SJCRH30 (cell line): ENCODE data around the gene HLCS. TPM values are rescaled to one million over a fixed set of nuclear protein-coding genes. Genes with fewer than 3 reads are reported as not detected.

Experiments used
- DNase-seq, 2 experiments: peaks; one replicate each; pipeline ENCODE4 v3.0.0-alpha.2; 2015 to 2020
- H3K27ac ChIP-seq: fragments of 250-450 bp; sonication (Bioruptor Pico); 2 replicates; pipeline ENCODE4 v1.5.1; 2020; ENCODE audit warnings: mild to moderate bottlenecking, moderate library complexity
- H3K27me3 ChIP-seq: fragments of 250-450 bp; sonication (Bioruptor Pico); 2 replicates; pipeline ENCODE4 v1.5.1; 2020; ENCODE audit warnings: mild to moderate bottlenecking, moderate library complexity
- H3K36me3 ChIP-seq: fragments of 250-450 bp; sonication (Bioruptor Pico); 2 replicates; pipeline ENCODE4 v1.5.1; 2020; ENCODE audit warnings: mild to moderate bottlenecking, moderate library complexity
- H3K4me1 ChIP-seq: fragments of 250-450 bp; sonication (Bioruptor Pico); 2 replicates; pipeline ENCODE4 v1.5.1; 2020; ENCODE audit warnings: mild to moderate bottlenecking, moderate library complexity
- H3K4me3 ChIP-seq: fragments of 250-450 bp; sonication (Bioruptor Pico); 2 replicates; pipeline ENCODE4 v1.5.1; 2020; ENCODE audit warnings: mild to moderate bottlenecking, moderate library complexity
- H3K9me3 ChIP-seq: fragments of 250-450 bp; sonication (Bioruptor Pico); replicated peaks from 2 replicates; pipeline ENCODE4 v1.5.1; 2020; ENCODE audit warnings: mild to moderate bottlenecking, moderate library complexity
- total RNA-seq: library from RNA; depleted of rRNA; stranded (reverse); fragments of >200 nt; shearing (Covaris generic); gene quantifications from 2 replicates; pipeline ENCODE4 v1.2.3, GENCODE V29; 2014; rRNA removed

The HLCS gene
- total RNA-seq, 1 experiment from 2014 or later = 15.3 TPM

DNA sequence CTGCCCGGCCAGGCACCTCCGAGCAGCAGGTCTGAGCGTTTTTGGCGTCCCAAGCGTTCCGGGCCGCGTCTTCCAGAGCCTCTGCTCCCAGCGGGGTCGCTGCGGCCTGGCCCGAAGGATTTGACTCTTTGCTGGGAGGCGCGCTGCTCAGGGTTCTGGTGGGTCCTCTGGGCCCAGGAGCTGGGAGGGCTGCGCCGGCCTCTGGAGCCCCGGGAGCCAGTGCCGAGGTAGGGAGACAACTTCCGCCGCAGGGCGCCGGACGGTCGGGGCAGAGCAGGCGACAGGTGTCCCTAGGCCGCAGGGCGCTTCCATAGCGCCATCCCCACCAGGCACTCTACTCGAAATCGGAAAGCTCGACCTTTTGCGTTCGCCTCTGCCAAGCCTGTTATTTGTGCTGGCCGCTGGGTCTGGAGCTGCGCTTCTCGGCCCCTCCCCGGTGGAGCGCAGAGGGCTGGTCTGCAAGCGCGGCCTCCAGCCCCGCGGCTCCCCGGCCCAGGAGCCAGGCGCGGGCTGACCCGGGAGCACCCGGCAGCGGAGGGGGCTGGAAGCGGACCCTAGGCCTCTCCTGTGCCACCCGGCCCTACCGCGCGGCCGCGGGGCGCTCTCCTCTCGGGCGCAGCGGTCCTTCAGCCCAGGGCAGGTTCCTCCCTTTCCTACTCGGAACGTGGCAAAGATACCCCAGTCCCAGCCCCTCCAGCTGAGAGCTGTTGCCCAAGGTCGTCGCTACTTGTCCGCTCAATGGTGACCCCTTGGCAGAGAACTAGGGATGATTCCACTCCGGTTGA, 265.3 kb downstream of the HLCS start:
- H3K9me3 ChIP-seq = no peaks in the 10 kb centered on the region
- no peaks in the 10 kb centered on the region for H3K4me1 ChIP-seq
- H3K27me3 ChIP-seq = no peaks in the 10 kb centered on the region
- H3K27ac ChIP-seq = no peak overlapping the region
- no peak for DNase-seq
- H3K4me3 ChIP-seq = no peak overlapping the region
- no peaks in the 10 kb centered on the region for H3K36me3 ChIP-seq

Other genes with a start within 250 kb of the HLCS start
- gene RIPPLY3, start 40.0 kb upstream of the HLCS start, total RNA-seq = not detected in 2 replicates
- 23.8 and 25.7 TPM in 2 replicates for gene PIGP, start 106.4 kb upstream of the HLCS start, total RNA-seq
- 140 and 144 TPM in 2 replicates for gene TTC3, start 106.6 kb upstream of the HLCS start, total RNA-seq